GM10266 (cell line): Measurements from ENCODE around the gene AMHR2.

Experiments used
- DNase-seq: peaks from one replicate; pipeline ENCODE4 v3.0.0; 2012; ENCODE audit errors: extremely low spot score
- TF ChIP-seq, protein P1 (sequence below): IDR thresholded peaks from 2 replicates; pipeline ENCODE4 v1.5.1; 2012; ENCODE audit warnings: mild to moderate bottlenecking, low read depth; ENCODE audit not compliant: control insufficient read depth, insufficient read depth; ENCODE audit errors: missing control alignments

The AMHR2 gene

DNA sequence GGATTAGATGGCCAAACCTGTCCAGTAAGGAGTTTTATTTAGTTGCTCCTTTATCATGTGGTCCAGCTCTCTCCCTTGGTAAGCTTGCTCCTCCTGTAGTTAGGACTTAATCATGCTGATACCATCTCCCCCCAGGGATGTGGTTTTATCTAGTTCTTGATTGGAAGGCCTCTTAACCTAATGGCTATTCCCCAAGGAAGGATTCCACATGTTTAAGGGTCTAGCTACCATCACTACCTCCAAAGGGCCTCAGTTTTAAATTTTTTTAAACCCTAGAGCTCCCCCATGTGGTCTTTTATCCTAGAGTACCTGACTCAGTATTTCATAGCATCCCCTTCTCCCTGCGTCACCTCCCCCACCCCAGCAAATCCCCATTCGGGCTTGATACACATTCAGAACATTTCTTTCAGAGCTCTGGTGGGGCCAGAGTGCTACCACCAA is 53.1 kb downstream of the AMHR2 start:
- DNase-seq: no peak
- TF ChIP-seq, protein P1, sequence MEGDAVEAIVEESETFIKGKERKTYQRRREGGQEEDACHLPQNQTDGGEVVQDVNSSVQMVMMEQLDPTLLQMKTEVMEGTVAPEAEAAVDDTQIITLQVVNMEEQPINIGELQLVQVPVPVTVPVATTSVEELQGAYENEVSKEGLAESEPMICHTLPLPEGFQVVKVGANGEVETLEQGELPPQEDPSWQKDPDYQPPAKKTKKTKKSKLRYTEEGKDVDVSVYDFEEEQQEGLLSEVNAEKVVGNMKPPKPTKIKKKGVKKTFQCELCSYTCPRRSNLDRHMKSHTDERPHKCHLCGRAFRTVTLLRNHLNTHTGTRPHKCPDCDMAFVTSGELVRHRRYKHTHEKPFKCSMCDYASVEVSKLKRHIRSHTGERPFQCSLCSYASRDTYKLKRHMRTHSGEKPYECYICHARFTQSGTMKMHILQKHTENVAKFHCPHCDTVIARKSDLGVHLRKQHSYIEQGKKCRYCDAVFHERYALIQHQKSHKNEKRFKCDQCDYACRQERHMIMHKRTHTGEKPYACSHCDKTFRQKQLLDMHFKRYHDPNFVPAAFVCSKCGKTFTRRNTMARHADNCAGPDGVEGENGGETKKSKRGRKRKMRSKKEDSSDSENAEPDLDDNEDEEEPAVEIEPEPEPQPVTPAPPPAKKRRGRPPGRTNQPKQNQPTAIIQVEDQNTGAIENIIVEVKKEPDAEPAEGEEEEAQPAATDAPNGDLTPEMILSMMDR: peak; percentile 35

DNA sequence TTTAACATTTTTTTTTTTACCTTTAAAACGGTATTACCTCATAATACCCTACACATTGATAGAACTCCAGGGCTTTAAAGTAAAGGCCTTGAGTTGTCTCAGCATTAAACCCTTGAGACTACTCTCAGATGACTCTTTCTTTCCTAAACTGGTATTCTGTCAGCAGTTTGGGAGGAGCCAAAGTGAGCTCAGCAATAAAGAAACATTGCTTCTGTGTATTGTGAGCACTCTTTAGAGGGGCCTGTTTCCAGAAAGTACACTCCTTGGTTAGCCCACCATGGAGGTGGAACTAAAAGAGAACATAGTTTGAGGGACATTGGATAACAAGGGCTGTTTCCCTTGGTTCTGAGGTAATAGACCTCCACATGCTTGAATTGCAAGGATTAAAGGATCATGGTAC is 55.2 kb downstream of the AMHR2 start:
- TF ChIP-seq, protein P1: no peak
- DNase-seq: no peak

DNA sequence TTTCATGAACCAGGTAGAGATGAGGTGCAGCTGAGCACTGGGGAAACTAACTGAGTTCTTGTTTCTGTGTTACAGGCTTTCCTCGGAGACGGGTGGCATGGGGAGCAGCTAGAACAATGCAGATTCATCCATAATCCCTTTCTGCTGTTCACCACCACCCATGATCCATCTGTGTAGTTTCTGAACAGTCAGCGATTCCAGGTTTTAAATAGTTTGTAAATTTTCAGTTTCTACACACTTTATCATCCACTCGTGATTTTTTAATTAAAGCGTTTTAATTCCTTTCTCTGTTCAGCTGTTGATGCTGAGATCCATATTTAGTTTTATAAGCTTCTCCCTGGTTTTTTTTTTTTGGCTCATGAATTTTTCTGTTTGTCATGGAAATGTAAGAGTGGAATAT is 55.7 kb downstream of the AMHR2 start:
- no peak for DNase-seq
- TF ChIP-seq, protein P1: no peak

DNA sequence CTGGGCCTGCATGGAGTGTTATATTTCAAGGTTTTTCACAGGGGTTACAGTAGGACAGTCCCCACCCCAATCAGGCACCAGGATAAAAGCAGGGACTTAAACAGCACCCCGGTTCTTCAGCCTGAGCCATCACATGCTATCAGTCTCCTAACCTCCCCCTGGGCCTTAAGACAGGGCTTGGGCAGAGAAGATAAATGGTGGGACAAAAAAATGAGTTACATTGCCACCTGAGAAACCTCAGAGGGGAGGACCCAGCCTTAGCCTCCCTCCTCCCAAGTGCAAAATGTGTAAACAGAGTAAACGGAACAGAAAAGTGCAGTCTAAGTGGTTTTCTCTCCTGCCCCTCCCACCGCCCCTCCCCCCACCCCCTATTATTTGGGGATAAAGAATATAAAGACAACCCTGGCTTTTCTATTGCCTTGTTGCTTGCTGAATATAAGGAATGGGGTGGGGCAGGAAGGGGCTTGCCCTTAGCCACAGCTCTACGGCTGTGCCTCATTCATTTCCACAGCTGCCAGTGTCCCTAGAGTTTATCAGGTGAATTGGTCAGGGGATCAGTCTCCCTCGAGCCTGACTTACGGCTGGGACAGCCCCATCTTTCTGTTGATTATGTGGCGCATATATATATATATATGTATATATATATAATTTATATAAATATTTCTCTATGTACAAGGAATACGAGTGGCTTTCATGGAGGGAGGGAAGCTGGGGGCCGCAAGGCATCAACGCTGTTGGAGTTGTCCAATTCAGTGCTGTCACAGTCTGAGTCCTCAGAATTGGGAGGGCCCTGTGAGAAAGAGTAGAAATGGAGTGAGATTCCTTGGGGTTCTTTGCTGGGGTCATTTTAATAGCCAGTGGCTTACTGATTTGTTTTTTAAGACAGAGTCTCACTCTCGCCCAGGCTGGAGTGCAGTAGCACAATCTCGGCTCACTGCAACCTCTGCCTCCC is 57.1 kb downstream of the AMHR2 start:
- TF ChIP-seq, protein P1: no peak
- DNase-seq: no peak
